Trophoblast cell (in vitro differentiated cells and primary cell): ENCODE measurements around the gene LPAR1.
A peak's percentile ranks its signal among the peaks of the same experiment; 100 is the strongest.

Experiments
- DNase-seq, 2 donors: peaks; one replicate each; pipeline ENCODE4 v3.0.0-alpha.2; 2016
- H2AFZ ChIP-seq: 2 replicates; pipeline ENCODE4 v1.6.1; 2013; ENCODE audit warnings: low read length, moderate library complexity, mild to moderate bottlenecking; ENCODE audit not compliant: insufficient read depth, poor library complexity
- H2AK5ac ChIP-seq: 2 replicates; pipeline ENCODE4 v1.6.1; 2013; ENCODE audit warnings: mild to moderate bottlenecking, low read length
- H2BK120ac ChIP-seq: 2 replicates; pipeline ENCODE4 v1.6.1; 2013; ENCODE audit warnings: low read length, mild to moderate bottlenecking, moderate library complexity; ENCODE audit not compliant: insufficient read depth, poor library complexity
- H2BK12ac ChIP-seq: 2 replicates; pipeline ENCODE4 v1.6.1; 2013; ENCODE audit warnings: mild to moderate bottlenecking, low read length, moderate library complexity
- H2BK5ac ChIP-seq: 2 replicates; pipeline ENCODE4 v1.6.1; 2013; ENCODE audit warnings: low read length, low read depth, moderate library complexity, mild to moderate bottlenecking; ENCODE audit not compliant: poor library complexity
- H3K14ac ChIP-seq: 2 replicates; pipeline ENCODE4 v1.6.1; 2013; ENCODE audit warnings: mild to moderate bottlenecking, low read length
- H3K18ac ChIP-seq: 2 replicates; pipeline ENCODE4 v1.6.1; 2013; ENCODE audit warnings: mild to moderate bottlenecking, low read length
- H3K23ac ChIP-seq: 2 replicates; pipeline ENCODE4 v1.6.1; 2013; ENCODE audit warnings: low read length
- H3K27ac ChIP-seq: 2 replicates; pipeline ENCODE4 v1.5.1; 2013; ENCODE audit warnings: low read depth, mild to moderate bottlenecking, inconsistent platforms, low read length, moderate library complexity
- H3K27me3 ChIP-seq: 2 replicates; pipeline ENCODE4 v1.6.1; 2013; ENCODE audit warnings: inconsistent platforms, mild to moderate bottlenecking, low read length, moderate library complexity; ENCODE audit not compliant: insufficient read depth
- H3K36me3 ChIP-seq, 2 experiments: 1 replicate in 1 of 2; 2 replicates in 1 of 2; pipeline ENCODE4 v1.6.1; 2013; ENCODE audit warnings: low read length in 2 of 2, mild to moderate bottlenecking in 2 of 2, moderate library complexity in 1 of 2; ENCODE audit not compliant: insufficient read depth in 2 of 2, control insufficient read depth in 1 of 2
- H3K4ac ChIP-seq: 2 replicates; pipeline ENCODE4 v1.6.1; 2013; ENCODE audit warnings: low read depth, mild to moderate bottlenecking, low read length, moderate library complexity
- H3K4me1 ChIP-seq, 2 experiments: 1 replicate in 1 of 2; 2 replicates in 1 of 2; pipeline ENCODE4 v1.6.1; 2013; ENCODE audit warnings: low read length in 2 of 2, mild to moderate bottlenecking in 2 of 2, moderate library complexity in 1 of 2; ENCODE audit not compliant: insufficient read depth in 2 of 2, control insufficient read depth in 1 of 2
- H3K4me2 ChIP-seq: 2 replicates; pipeline ENCODE4 v1.6.1; 2013; ENCODE audit warnings: inconsistent platforms, mild to moderate bottlenecking, low read length, moderate library complexity
- H3K4me3 ChIP-seq: 2 replicates; pipeline ENCODE4 v1.5.1; 2013; ENCODE audit warnings: mild to moderate bottlenecking, low read depth, low read length, inconsistent platforms
- H3K79me1 ChIP-seq: one replicate; pipeline ENCODE4 v1.6.1; 2013; ENCODE audit warnings: low read length
- H3K79me2 ChIP-seq: 2 replicates; pipeline ENCODE4 v1.6.1; 2013; ENCODE audit warnings: low read length, mild to moderate bottlenecking; ENCODE audit not compliant: control insufficient read depth, insufficient read depth, poor library complexity
- H3K9ac ChIP-seq: 2 replicates; pipeline ENCODE4 v1.6.1; 2013; ENCODE audit warnings: mild to moderate bottlenecking, low read length
- H3K9me3 ChIP-seq: 2 replicates; pipeline ENCODE4 v1.6.1; 2013; ENCODE audit warnings: low read depth, mild to moderate bottlenecking, control low read depth, inconsistent platforms, low read length; ENCODE audit not compliant: insufficient read depth
- H4K12ac ChIP-seq: 2 replicates; pipeline ENCODE4 v1.6.1; 2013; ENCODE audit warnings: low read depth, mild to moderate bottlenecking, low read length, moderate library complexity
- H4K8ac ChIP-seq: 2 replicates; pipeline ENCODE4 v1.6.1; 2013; ENCODE audit warnings: low read depth, mild to moderate bottlenecking, low read length, moderate library complexity
- H4K91ac ChIP-seq: one replicate; pipeline ENCODE4 v1.6.1; 2013; ENCODE audit warnings: low read depth, mild to moderate bottlenecking, low read length, moderate library complexity
- WGBS: extraction: QIAGEN DNeasy Blood & Tissue Kit; methylation state at CpG from one replicate; pipeline ENCODE4 v1.1.7; 2013; ENCODE audit warnings: missing lambda C conversion rate; ENCODE audit not compliant: insufficient read length, insufficient coverage; ENCODE audit errors: extremely low coverage; 5-methylcytosine and 5-hydroxymethylcytosine counted together

Gene LPAR1

GRCh38 chr9:110844121-110844520, 194.1 kb downstream of the LPAR1 start:
- H3K79me2 ChIP-seq, result peaks cover 3% of the 10 kb centered on the region
- WGBS, result no CpG with 5 or more reads among the region's 1 CpG
- H3K36me3 ChIP-seq, result no peaks in the 10 kb centered on the region
- H3K18ac ChIP-seq, result no peak overlapping the region
- H3K4me3 ChIP-seq, result no peak overlapping the region
- H3K9me3 ChIP-seq, result no peaks in the 10 kb centered on the region
- H3K27ac ChIP-seq, result no peak overlapping the region
- H3K27me3 ChIP-seq, result no peaks in the 10 kb centered on the region
- peaks cover 0 to 3% of the 10 kb centered on the region in 2 experiments for H3K4me1 ChIP-seq
- no peak overlapping the region for H2BK12ac ChIP-seq
- DNase-seq, result no peak
- H3K79me1 ChIP-seq, result no peaks in the 10 kb centered on the region
- H4K8ac ChIP-seq, result no peak overlapping the region
- no peak overlapping the region for H2AFZ ChIP-seq
- no peak overlapping the region for H3K14ac ChIP-seq
- H3K23ac ChIP-seq, result no peak overlapping the region
- H2AK5ac ChIP-seq, result no peak overlapping the region
- no peak overlapping the region for H3K9ac ChIP-seq
- no peak overlapping the region for H4K12ac ChIP-seq
- no peak overlapping the region for H3K4me2 ChIP-seq
- no peak overlapping the region for H2BK120ac ChIP-seq
- H3K4ac ChIP-seq, result no peak overlapping the region
- H2BK5ac ChIP-seq, result no peak overlapping the region
- H4K91ac ChIP-seq, result no peak overlapping the region

GRCh38 chr9:110842986-110843385, 195.3 kb downstream of the LPAR1 start:
- no peak overlapping the region for H3K18ac ChIP-seq
- H3K9me3 ChIP-seq, result no peaks in the 10 kb centered on the region
- WGBS, result no CpG with 5 or more reads among the region's 3 CpGs
- H2AFZ ChIP-seq, result no peak overlapping the region
- no peaks in the 10 kb centered on the region for H3K79me1 ChIP-seq
- H4K91ac ChIP-seq, result no peak overlapping the region
- H4K12ac ChIP-seq, result no peak overlapping the region
- no peaks in the 10 kb centered on the region for H3K36me3 ChIP-seq
- H4K8ac ChIP-seq, result no peak overlapping the region
- H3K23ac ChIP-seq, result no peak overlapping the region
- H2BK120ac ChIP-seq, result no peak overlapping the region
- H2BK5ac ChIP-seq, result no peak overlapping the region
- no peak overlapping the region for H2AK5ac ChIP-seq
- no peak for DNase-seq
- no peaks in the 10 kb centered on the region for H3K27me3 ChIP-seq
- H3K27ac ChIP-seq, result no peak overlapping the region
- H3K79me2 ChIP-seq, result peaks cover 3% of the 10 kb centered on the region
- no peak overlapping the region for H3K4me3 ChIP-seq
- H3K4me2 ChIP-seq, result no peak overlapping the region
- H2BK12ac ChIP-seq, result no peak overlapping the region
- H3K14ac ChIP-seq, result no peak overlapping the region
- peak overlapping the region; percentile 13 for H3K9ac ChIP-seq
- H3K4me1 ChIP-seq, result peaks cover 0 to 3% of the 10 kb centered on the region in 2 experiments
- no peak overlapping the region for H3K4ac ChIP-seq

- Histone ChIP-seq H3K4me2 (no peak overlapping the region), H3K27me3 (no peaks in the 10 kb centered on the region), H2BK5ac (no peak overlapping the region), H3K79me1 (no peaks in the 10 kb centered on the region), H3K4ac (no peak overlapping the region), H3K9ac (no peak overlapping the region), H4K91ac (no peak overlapping the region), H2AFZ (no peak overlapping the region), H2AK5ac (no peak overlapping the region), H3K23ac (no peak overlapping the region), H4K8ac (no peak overlapping the region), H3K4me3 (no peak overlapping the region), H3K18ac (no peak overlapping the region), H2BK120ac (no peak overlapping the region), H3K79me2 (peaks cover 3% of the 10 kb centered on the region), H3K14ac (no peak overlapping the region), H3K27ac (no peak overlapping the region), H4K12ac (no peak overlapping the region), H3K36me3 (no peaks in the 10 kb centered on the region), H2BK12ac (no peak overlapping the region), H3K9me3 (no peaks in the 10 kb centered on the region), H3K4me1 (peaks cover 0 to 3% of the 10 kb centered on the region in 2 experiments)
- peak in 1 of 2 donors; percentile 5 for DNase-seq
- WGBS, result no CpG with 5 or more reads among the region's 9 CpGs
Observed at GRCh38 chr9:110842169-110842568, 196.1 kb downstream of the LPAR1 start.

- Histone ChIP-seq H2AFZ (no peak overlapping the region), H3K4me2 (no peak overlapping the region), H4K8ac (no peak overlapping the region), H3K18ac (no peak overlapping the region), H3K9ac (no peak overlapping the region), H3K14ac (no peak overlapping the region), H2AK5ac (no peak overlapping the region), H4K91ac (no peak overlapping the region), H2BK120ac (no peak overlapping the region), H3K4me1 (peaks cover 0 to 3% of the 10 kb centered on the region in 2 experiments), H3K27me3 (no peaks in the 10 kb centered on the region), H3K4me3 (no peak overlapping the region), H3K27ac (no peak overlapping the region), H3K79me2 (no peaks in the 10 kb centered on the region), H2BK12ac (no peak overlapping the region), H2BK5ac (no peak overlapping the region), H3K23ac (no peak overlapping the region), H4K12ac (no peak overlapping the region), H3K9me3 (no peaks in the 10 kb centered on the region), H3K4ac (no peak overlapping the region), H3K79me1 (peaks cover 2% of the 10 kb centered on the region), H3K36me3 (no peaks in the 10 kb centered on the region)
- no peak for DNase-seq
- WGBS, result no CpG with 5 or more reads among the region's 2 CpGs
Observed at GRCh38 chr9:110837401-110838005, 200.8 kb downstream of the LPAR1 start.
